GM12878 (cell line): Measurements from ENCODE around the gene ICE1. TPM values are rescaled to one million over a fixed set of nuclear protein-coding genes. Genes with fewer than 3 reads are reported as not detected.

Source experiments
- ATAC-seq: fragments of 200-7000 bp; cut with Tn5 transposase; 3 replicates; pipeline ENCODE4 v1.9.1; 2020; ENCODE audit warnings: mild to moderate bottlenecking, moderate library complexity
- BruUV-seq: library from RNA; stranded (reverse); fragments of 400-500 nt; replicated peaks from 2 replicates; lab custom pipeline; 2021; lab: Mats Ljungman, UMichigan
- CTCF ChIA-PET: fragments of 300-600 bp; sonication (Branson Sonifier 250); formaldehyde crosslinking; extraction: SDS; loops from one replicate; lab custom pipeline; 2021; ENCODE audit warnings: inconsistent platforms; lab: Yijun Ruan, JAX
- POLR2A ChIA-PET: fragments of 350-600 bp; formaldehyde crosslinking; extraction: SDS; loops from one replicate; lab custom pipeline; 2021; ENCODE audit warnings: inconsistent platforms; lab: Charles Lee
- RAD21 ChIA-PET: fragments of 300-600 bp; sonication (Branson Sonifier 250); formaldehyde crosslinking; loops from one replicate; lab custom pipeline; 2023; ENCODE audit warnings: antibody characterized with exemption; ENCODE audit not compliant: unreplicated experiment; lab: Charles Lee
- SMC1A ChIA-PET: fragments of 300-600 bp; sonication (Branson Sonifier 250); formaldehyde crosslinking; loops from one replicate; lab custom pipeline; 2023; ENCODE audit not compliant: unreplicated experiment, uncharacterized antibody; lab: Charles Lee
- DNase-seq: peaks from one replicate; pipeline ENCODE4 v3.0.0-alpha.2; 2011; ENCODE audit warnings: low read depth, low spot score
- FAIRE-seq: peaks from 3 replicates; lab custom pipeline; 2011; peaks lifted over from hg19 to GRCh38; lab: Jason Lieb, UNC
- H2AFZ ChIP-seq: 2 replicates; pipeline ENCODE4 v1.6.0; 2011; ENCODE audit warnings: low read depth, low read length, control low read depth; ENCODE audit not compliant: control insufficient read depth
- H3K27ac ChIP-seq: 2 replicates; pipeline ENCODE4 v1.5.1; 2011; ENCODE audit warnings: control low read depth; ENCODE audit not compliant: control insufficient read depth, insufficient read depth
- H3K27me3 ChIP-seq, 2 experiments: replicated peaks in 1 of 2; 2 replicates each; pipeline versions ENCODE4 v1.6.0 to v1.6.1; 2011; ENCODE audit warnings: low read length in 1 of 2; ENCODE audit not compliant: control insufficient read depth in 2 of 2, insufficient read depth in 2 of 2
- H3K36me3 ChIP-seq, 2 experiments: 2 replicates each; pipeline ENCODE4 v1.5.1; 2011; ENCODE audit warnings: low read length in 1 of 2; ENCODE audit not compliant: control insufficient read depth in 2 of 2, insufficient read depth in 2 of 2
- H3K4me1 ChIP-seq: 2 replicates; pipeline ENCODE4 v1.6.1; 2011; ENCODE audit warnings: mild to moderate bottlenecking, low read length, moderate library complexity, mixed read lengths; ENCODE audit not compliant: control insufficient read depth, insufficient read depth
- H3K4me2 ChIP-seq: 2 replicates; pipeline ENCODE4 v1.6.0; 2011; ENCODE audit warnings: control low read depth; ENCODE audit not compliant: control insufficient read depth, insufficient read depth
- H3K4me3 ChIP-seq: fragments of 200-600 bp; sonication (generic); 2 replicates; pipeline ENCODE4 v1.5.1; 2016
- H3K79me2 ChIP-seq: 2 replicates; pipeline ENCODE4 v1.6.0; 2011; ENCODE audit warnings: low read length; ENCODE audit not compliant: control insufficient read depth, insufficient read depth
- H3K9ac ChIP-seq: 2 replicates; pipeline ENCODE4 v1.8.0; 2011; ENCODE audit warnings: low read length, control low read depth, mixed read lengths; ENCODE audit not compliant: control insufficient read depth, insufficient read depth
- H3K9me3 ChIP-seq: replicated peaks from 3 replicates; pipeline ENCODE4 v1.5.1; 2011; ENCODE audit warnings: mild to moderate bottlenecking, low read length; ENCODE audit not compliant: control insufficient read depth, insufficient read depth
- H4K20me1 ChIP-seq: 2 replicates; pipeline ENCODE4 v1.6.0; 2011; ENCODE audit not compliant: control insufficient read depth, insufficient read depth
- CHD1 ChIP-seq: IDR thresholded peaks from 2 replicates; pipeline ENCODE4 v1.6.1; 2012; ENCODE audit warnings: low read depth, low read length, improper control_type of control experiment
- DPF2 ChIP-seq: fragments of 450-650 bp; IDR thresholded peaks from 2 replicates; pipeline ENCODE4 v1.6.1; 2017; ENCODE audit warnings: mild to moderate bottlenecking
- FOS ChIP-seq: IDR thresholded peaks from 3 replicates; pipeline ENCODE4 v1.6.1; 2011; ENCODE audit warnings: borderline replicate concordance; ENCODE audit not compliant: insufficient read length; ENCODE audit errors: extremely low read depth
- KLF5 ChIP-seq: fragments of 450-650 bp; IDR thresholded peaks from 2 replicates; pipeline ENCODE4 v1.6.1; 2014; ENCODE audit warnings: mild to moderate bottlenecking; ENCODE audit not compliant: partially characterized antibody
- NBN ChIP-seq: fragments of 450-650 bp; IDR thresholded peaks from 2 replicates; pipeline ENCODE4 v1.6.1; 2016
- SMAD5 ChIP-seq: IDR thresholded peaks from 2 replicates; pipeline ENCODE4 v1.6.1; 2016; ENCODE audit warnings: antibody characterized with exemption, low read depth
- SRF ChIP-seq, 2 experiments: IDR thresholded peaks; 2 replicates each; pipeline ENCODE4 v1.6.1; 2011; ENCODE audit warnings: low read depth in 2 of 2, low read length in 2 of 2, mild to moderate bottlenecking in 1 of 2, moderate library complexity in 1 of 2
- SUPT20H ChIP-seq: IDR thresholded peaks from 2 replicates; pipeline ENCODE4 v1.6.1; 2011; ENCODE audit warnings: low read depth, mild to moderate bottlenecking, low read length, moderate library complexity, borderline replicate concordance; ENCODE audit not compliant: control insufficient read depth
- ZZZ3 ChIP-seq: IDR thresholded peaks from 2 replicates; pipeline ENCODE4 v1.6.1; 2011; ENCODE audit warnings: low read depth; ENCODE audit not compliant: control insufficient read depth, insufficient read length
- WGBS: methylation state at CpG from one replicate; pipeline ENCODE4 v1.1.6; 2016; ENCODE audit warnings: low lambda C conversion rate; ENCODE audit not compliant: insufficient replicate concordance, insufficient coverage; ENCODE audit errors: missing lambda C conversion rate; 5-methylcytosine and 5-hydroxymethylcytosine counted together
- in situ Hi-C: fragments of 300-500 bp; cut with MboI; formaldehyde crosslinking; loops from 9 replicates; pipeline ENCODE4 v1.14.3; 2018; ENCODE audit warnings: mixed read lengths
- intact Hi-C: fragments of 100-400 bp; cut with micrococcal nuclease; formaldehyde crosslinking; loops from one replicate; pipeline ENCODE4 v1.14.2; 2022; ENCODE audit not compliant: unreplicated experiment
- polyA plus RNA-seq, 11 experiments: library from polyadenylated mRNA; depleted of rRNA in 4 of 11; unstranded in 6 of 11; stranded (reverse) in 5 of 11; fragments of >200 nt; fragmentation: Nextera tagmentation in 4 of 11; fragmentation: Illumina TruSeq in 1 of 11; extraction: Ambion mirVana in 4 of 11; extraction: Trizol in 1 of 11; gene quantifications; 1 replicate in 1 of 11; 2 replicates in 10 of 11; pipeline versions ENCODE4 v1.2.1 to v1.2.3, GENCODE V29; 2011 to 2016; ENCODE audit warnings: inconsistent platforms in 2 of 11, missing spikeins in 2 of 11, low read depth in 1 of 11
- total RNA-seq, 4 experiments: library from RNA; depleted of rRNA in 3 of 4; stranded (reverse); fragments of >200 nt in 3 of 4; fragmentation: Illumina TruSeq in 1 of 4; extraction: Trizol in 1 of 4; gene quantifications; 2 replicates each; pipeline versions ENCODE4 v1.2.1 to v1.2.3, GENCODE V29; 2013 to 2021
- TF ChIP-seq, protein P1 (sequence below): fragments of 450-650 bp; formaldehyde crosslinking; IDR thresholded peaks from 2 replicates; pipeline ENCODE4 v1.5.0; 2022; ENCODE audit warnings: mild to moderate bottlenecking, missing genetic modification characterization
- TF ChIP-seq, protein P2 (sequence below): IDR thresholded peaks from 2 replicates; pipeline ENCODE4 v1.6.1; 2011; ENCODE audit warnings: borderline replicate concordance, low read depth, mild to moderate bottlenecking, moderate library complexity, low read length; ENCODE audit not compliant: insufficient read depth, poor library complexity, severe bottlenecking
- TF ChIP-seq, protein P3 (sequence below): fragments of 450-650 bp; IDR thresholded peaks from 2 replicates; pipeline ENCODE4 v1.6.1; 2016; ENCODE audit warnings: mild to moderate bottlenecking
- TF ChIP-seq, protein P4 (sequence below): fragments of 450-650 bp; IDR thresholded peaks from 2 replicates; pipeline ENCODE4 v1.6.1; 2017; ENCODE audit warnings: mild to moderate bottlenecking, low read depth, inconsistent platforms; ENCODE audit not compliant: poor library complexity, severe bottlenecking

Gene ICE1
- total and polyA plus RNA-seq, 10 of the 15 experiments (the other 5 are each of a cell fraction or from before 2014, with no cell fraction given), result 3.8 to 31.4 (median 18.9) TPM

DNA sequence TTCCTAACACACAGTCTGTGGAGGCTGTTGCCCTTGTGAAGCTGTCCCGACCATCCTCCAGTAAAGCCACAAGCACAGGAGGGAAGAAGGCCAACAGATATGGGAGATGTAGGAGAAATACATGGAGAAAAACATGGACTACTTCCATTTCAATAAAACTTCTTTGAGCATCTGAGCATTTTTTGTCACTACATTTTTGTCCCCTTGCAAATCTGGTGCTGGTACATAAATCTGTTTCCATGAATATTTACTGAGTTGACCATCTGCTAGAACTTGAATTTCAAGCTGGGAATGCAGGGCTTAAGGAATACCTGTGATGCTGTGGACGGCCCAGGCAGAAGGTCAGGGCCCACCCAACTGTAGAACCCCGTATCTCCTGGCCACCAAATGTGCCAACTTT, 43.9 kb upstream of the ICE1 start:
- ChIA-PET SMC1A (no interaction called here), POLR2A (no interaction called here), RAD21 (no interaction called here), CTCF (no interaction called here)
- no peaks in the 10 kb centered on the region for H3K27me3 ChIP-seq
- no peak overlapping the region for H3K4me2 ChIP-seq
- 0% methylated on average over 3 of the region's 3 CpGs for WGBS
- intact Hi-C loops (no loop called here), in situ Hi-C loops (no loop called here)
- TF ChIP-seq SUPT20H (no peak), SRF (IDR thresholded peaks at IDR 0.05; ENCODE audit: low read depth in 2 of 2, low read length in 2 of 2) (no peak), KLF5 (no peak), ZZZ3 (no peak), NBN (no peak), SMAD5 (no peak), DPF2 (no peak), FOS (no peak), CHD1 (no peak)
- TF ChIP-seq, protein P1, sequence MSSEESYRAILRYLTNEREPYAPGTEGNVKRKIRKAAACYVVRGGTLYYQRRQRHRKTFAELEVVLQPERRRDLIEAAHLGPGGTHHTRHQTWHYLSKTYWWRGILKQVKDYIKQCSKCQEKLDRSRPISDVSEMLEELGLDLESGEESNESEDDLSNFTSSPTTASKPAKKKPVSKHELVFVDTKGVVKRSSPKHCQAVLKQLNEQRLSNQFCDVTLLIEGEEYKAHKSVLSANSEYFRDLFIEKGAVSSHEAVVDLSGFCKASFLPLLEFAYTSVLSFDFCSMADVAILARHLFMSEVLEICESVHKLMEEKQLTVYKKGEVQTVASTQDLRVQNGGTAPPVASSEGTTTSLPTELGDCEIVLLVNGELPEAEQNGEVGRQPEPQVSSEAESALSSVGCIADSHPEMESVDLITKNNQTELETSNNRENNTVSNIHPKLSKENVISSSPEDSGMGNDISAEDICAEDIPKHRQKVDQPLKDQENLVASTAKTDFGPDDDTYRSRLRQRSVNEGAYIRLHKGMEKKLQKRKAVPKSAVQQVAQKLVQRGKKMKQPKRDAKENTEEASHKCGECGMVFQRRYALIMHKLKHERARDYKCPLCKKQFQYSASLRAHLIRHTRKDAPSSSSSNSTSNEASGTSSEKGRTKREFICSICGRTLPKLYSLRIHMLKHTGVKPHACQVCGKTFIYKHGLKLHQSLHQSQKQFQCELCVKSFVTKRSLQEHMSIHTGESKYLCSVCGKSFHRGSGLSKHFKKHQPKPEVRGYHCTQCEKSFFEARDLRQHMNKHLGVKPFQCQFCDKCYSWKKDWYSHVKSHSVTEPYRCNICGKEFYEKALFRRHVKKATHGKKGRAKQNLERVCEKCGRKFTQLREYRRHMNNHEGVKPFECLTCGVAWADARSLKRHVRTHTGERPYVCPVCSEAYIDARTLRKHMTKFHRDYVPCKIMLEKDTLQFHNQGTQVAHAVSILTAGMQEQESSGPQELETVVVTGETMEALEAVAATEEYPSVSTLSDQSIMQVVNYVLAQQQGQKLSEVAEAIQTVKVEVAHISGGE (CRISPR knock-in tag), result no peak
- TF ChIP-seq, protein P2, sequence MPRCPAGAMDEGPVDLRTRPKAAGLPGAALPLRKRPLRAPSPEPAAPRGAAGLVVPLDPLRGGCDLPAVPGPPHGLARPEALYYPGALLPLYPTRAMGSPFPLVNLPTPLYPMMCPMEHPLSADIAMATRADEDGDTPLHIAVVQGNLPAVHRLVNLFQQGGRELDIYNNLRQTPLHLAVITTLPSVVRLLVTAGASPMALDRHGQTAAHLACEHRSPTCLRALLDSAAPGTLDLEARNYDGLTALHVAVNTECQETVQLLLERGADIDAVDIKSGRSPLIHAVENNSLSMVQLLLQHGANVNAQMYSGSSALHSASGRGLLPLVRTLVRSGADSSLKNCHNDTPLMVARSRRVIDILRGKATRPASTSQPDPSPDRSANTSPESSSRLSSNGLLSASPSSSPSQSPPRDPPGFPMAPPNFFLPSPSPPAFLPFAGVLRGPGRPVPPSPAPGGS, result no peak
- TF ChIP-seq, protein P3, sequence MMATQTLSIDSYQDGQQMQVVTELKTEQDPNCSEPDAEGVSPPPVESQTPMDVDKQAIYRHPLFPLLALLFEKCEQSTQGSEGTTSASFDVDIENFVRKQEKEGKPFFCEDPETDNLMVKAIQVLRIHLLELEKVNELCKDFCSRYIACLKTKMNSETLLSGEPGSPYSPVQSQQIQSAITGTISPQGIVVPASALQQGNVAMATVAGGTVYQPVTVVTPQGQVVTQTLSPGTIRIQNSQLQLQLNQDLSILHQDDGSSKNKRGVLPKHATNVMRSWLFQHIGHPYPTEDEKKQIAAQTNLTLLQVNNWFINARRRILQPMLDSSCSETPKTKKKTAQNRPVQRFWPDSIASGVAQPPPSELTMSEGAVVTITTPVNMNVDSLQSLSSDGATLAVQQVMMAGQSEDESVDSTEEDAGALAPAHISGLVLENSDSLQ, result no peak
- TF ChIP-seq, protein P4, sequence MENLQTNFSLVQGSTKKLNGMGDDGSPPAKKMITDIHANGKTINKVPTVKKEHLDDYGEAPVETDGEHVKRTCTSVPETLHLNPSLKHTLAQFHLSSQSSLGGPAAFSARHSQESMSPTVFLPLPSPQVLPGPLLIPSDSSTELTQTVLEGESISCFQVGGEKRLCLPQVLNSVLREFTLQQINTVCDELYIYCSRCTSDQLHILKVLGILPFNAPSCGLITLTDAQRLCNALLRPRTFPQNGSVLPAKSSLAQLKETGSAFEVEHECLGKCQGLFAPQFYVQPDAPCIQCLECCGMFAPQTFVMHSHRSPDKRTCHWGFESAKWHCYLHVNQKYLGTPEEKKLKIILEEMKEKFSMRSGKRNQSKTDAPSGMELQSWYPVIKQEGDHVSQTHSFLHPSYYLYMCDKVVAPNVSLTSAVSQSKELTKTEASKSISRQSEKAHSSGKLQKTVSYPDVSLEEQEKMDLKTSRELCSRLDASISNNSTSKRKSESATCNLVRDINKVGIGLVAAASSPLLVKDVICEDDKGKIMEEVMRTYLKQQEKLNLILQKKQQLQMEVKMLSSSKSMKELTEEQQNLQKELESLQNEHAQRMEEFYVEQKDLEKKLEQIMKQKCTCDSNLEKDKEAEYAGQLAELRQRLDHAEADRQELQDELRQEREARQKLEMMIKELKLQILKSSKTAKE, result no peak
- ATAC-seq, result no peak
- H3K9ac ChIP-seq, result no peak overlapping the region
- BruUV-seq, result no TSS peak
- H3K9me3 ChIP-seq, result no peaks in the 10 kb centered on the region
- H3K36me3 ChIP-seq, result no peaks in the 10 kb centered on the region
- FAIRE-seq, result no peak
- H3K79me2 ChIP-seq, result no peaks in the 10 kb centered on the region
- DNase-seq, result no peak
- no peak overlapping the region for H3K4me3 ChIP-seq
- H2AFZ ChIP-seq, result no peak overlapping the region
- H4K20me1 ChIP-seq, result no peaks in the 10 kb centered on the region
- H3K27ac ChIP-seq, result no peak overlapping the region
- no peaks in the 10 kb centered on the region for H3K4me1 ChIP-seq
